OCI-LY3 (cell line): ENCODE results near the gene FRMPD2.
"Not testable (repeated sequence)": the region's sequence is repeated elsewhere in the genome, so short reads cannot be mapped to it uniquely, and the experiment has no call there.

ENCODE experiments used
- H2AFZ ChIP-seq: fragments of 200-600, 300-600 bp; shearing (Covaris generic); 2 replicates; pipeline ENCODE4 v1.6.0; 2014; ENCODE audit warnings: antibody characterized with exemption, low read depth, low read length
- H3K27ac ChIP-seq: fragments of 200-600, 300-600 bp; sonication (generic); 2 replicates; pipeline ENCODE4 v1.5.1; 2014; ENCODE audit warnings: mild to moderate bottlenecking, low read length, moderate library complexity, mixed read lengths
- H3K27me3 ChIP-seq: fragments of 200-600, 300-600 bp; sonication (generic); 2 replicates; pipeline ENCODE4 v1.6.1; 2014; ENCODE audit warnings: low read depth, low read length, mixed read lengths
- H3K36me3 ChIP-seq: fragments of 200-600, 300-600 bp; sonication (generic); replicated peaks from 2 replicates; pipeline ENCODE3; 2014; ENCODE audit warnings: low read depth, low read length, mixed read lengths
- H3K4me1 ChIP-seq: fragments of 300-600, 200-600 bp; sonication (generic); 2 replicates; pipeline ENCODE4 v1.6.1; 2014; ENCODE audit warnings: low read length, mixed read lengths
- H3K4me2 ChIP-seq: fragments of 200-600, 300-600 bp; sonication (generic); 2 replicates; pipeline ENCODE4 v1.6.1; 2014; ENCODE audit warnings: low read length, mixed read lengths
- H3K4me3 ChIP-seq: fragments of 300-600, 200-600 bp; sonication (generic); 2 replicates; pipeline ENCODE4 v1.5.1; 2014; ENCODE audit warnings: antibody characterized with exemption, mild to moderate bottlenecking, low read length, moderate library complexity
- H3K79me2 ChIP-seq: fragments of 300-600, 200-600 bp; shearing (Covaris generic); 2 replicates; pipeline ENCODE4 v1.6.1; 2014; ENCODE audit warnings: mild to moderate bottlenecking, low read length, mixed read lengths
- H3K9ac ChIP-seq: fragments of 300-600, 200-600 bp; shearing (Covaris generic); 2 replicates; pipeline ENCODE4 v1.6.0; 2014; ENCODE audit warnings: mild to moderate bottlenecking, low read length, moderate library complexity
- H3K9me3 ChIP-seq: fragments of 200-600, 300-600 bp; shearing (Covaris generic); 2 replicates; pipeline ENCODE4 v1.6.1; 2014; ENCODE audit warnings: low read length, mixed read lengths; ENCODE audit not compliant: insufficient read depth
- H4K20me1 ChIP-seq: fragments of 200-600, 300-600 bp; sonication (generic); 2 replicates; pipeline ENCODE4 v1.6.1; 2016; ENCODE audit warnings: low read length, mixed read lengths; ENCODE audit not compliant: insufficient read depth
- CTCF ChIP-seq: fragments of 200-600, 300-600 bp; sonication (generic); IDR thresholded peaks from 2 replicates; pipeline ENCODE4 v1.5.1; 2014; ENCODE audit warnings: antibody characterized with exemption, low read length, low read depth
- EZH2phosphoT487 ChIP-seq: fragments of 200-600 bp; shearing (Covaris generic); IDR thresholded peaks from 2 replicates; pipeline ENCODE4 v1.6.1; 2018; ENCODE audit warnings: antibody characterized with exemption, mixed run types, low read depth

The FRMPD2 gene

DNA sequence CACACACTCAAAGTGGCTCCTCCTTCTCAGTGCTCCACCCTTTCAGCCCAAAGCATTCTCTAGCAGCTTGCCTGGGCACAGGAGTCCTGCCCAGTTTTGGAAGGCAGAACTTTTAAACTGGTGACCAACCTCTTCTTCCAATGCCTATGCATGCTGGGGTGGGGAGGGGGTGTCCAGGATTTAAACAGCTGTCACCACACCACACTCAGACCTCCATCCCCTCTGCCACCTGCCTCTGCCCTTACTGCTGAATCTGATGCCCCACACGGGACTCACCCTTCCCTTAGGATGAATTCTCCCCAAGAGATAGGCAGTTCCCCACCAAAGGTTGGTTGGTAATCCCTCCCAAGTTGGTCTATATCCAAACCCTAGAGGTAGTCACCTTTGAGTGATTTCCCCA is 50.2 kb downstream of the FRMPD2 start:
- Histone ChIP-seq H3K9ac (no peak overlapping the region), H3K4me3 (no peak overlapping the region), H3K27ac (no peak overlapping the region), H3K27me3 (no peaks in the 10 kb centered on the region), H3K79me2 (no peaks in the 10 kb centered on the region), H3K9me3 (no peaks in the 10 kb centered on the region), H4K20me1 (no peaks in the 10 kb centered on the region), H3K4me1 (no peaks in the 10 kb centered on the region), H3K4me2 (no peak overlapping the region), H3K36me3 (no peaks in the 10 kb centered on the region), H2AFZ (no peak overlapping the region)
- TF ChIP-seq EZH2phosphoT487 (no peak), CTCF (no peak)

- Histone ChIP-seq H3K9me3 (no peaks in the 10 kb centered on the region), H3K27ac (no peak overlapping the region), H3K79me2 (no peaks in the 10 kb centered on the region), H3K4me2 (no peak overlapping the region), H4K20me1 (no peaks in the 10 kb centered on the region), H2AFZ (no peak overlapping the region), H3K4me1 (no peaks in the 10 kb centered on the region), H3K4me3 (no peak overlapping the region), H3K9ac (no peak overlapping the region), H3K27me3 (no peaks in the 10 kb centered on the region), H3K36me3 (no peaks in the 10 kb centered on the region)
- TF ChIP-seq EZH2phosphoT487 (no peak), CTCF (no peak)
Measured at GRCh38 chr10:48221814-48222213, 52.7 kb downstream of the FRMPD2 start.

- not testable (repeated sequence) for H3K4me3 ChIP-seq, H3K4me1 ChIP-seq, H3K27me3 ChIP-seq, H3K36me3 ChIP-seq, H3K9ac ChIP-seq, H3K27ac ChIP-seq, H3K9me3 ChIP-seq, H3K79me2 ChIP-seq, H2AFZ ChIP-seq, H4K20me1 ChIP-seq, H3K4me2 ChIP-seq
Measured at GRCh38 chr10:48221031-48221430, 53.5 kb downstream of the FRMPD2 start.

DNA sequence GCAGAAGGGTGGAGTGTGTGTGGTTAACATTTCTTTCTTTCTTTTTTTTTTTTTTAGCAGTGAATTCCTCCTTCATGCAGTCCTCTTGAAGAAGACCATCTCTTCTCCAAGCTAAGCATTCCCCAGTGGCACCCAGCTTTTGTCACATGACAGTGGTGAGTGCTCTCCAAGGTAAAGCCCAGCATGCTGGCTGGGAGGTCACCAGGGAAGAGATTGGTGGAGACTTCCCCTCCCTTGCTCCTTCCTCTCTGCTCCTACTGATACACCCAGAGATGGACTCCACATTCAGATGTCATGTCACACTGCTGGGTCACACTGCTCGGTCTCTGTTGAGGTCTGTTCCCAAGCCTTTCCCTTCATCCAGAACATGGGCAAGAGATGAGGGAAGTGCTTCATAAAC is 55.3 kb downstream of the FRMPD2 start:
- H2AFZ ChIP-seq = no peak overlapping the region
- no peaks in the 10 kb centered on the region for H3K36me3 ChIP-seq

More for the DNA sequence above, 55.3 kb downstream of the FRMPD2 start:
- no peak overlapping the region for H3K27ac ChIP-seq
- H3K4me2 ChIP-seq = no peak overlapping the region
- TF ChIP-seq EZH2phosphoT487 (no peak), CTCF (no peak)
- no peaks in the 10 kb centered on the region for H3K9me3 ChIP-seq
- no peak overlapping the region for H3K9ac ChIP-seq
- no peak overlapping the region for H3K4me3 ChIP-seq
- no peaks in the 10 kb centered on the region for H4K20me1 ChIP-seq
- no peaks in the 10 kb centered on the region for H3K27me3 ChIP-seq
- peaks cover 7% of the 10 kb centered on the region; the same call in 1 of the 2 replicates for H3K4me1 ChIP-seq
- H3K79me2 ChIP-seq = no peaks in the 10 kb centered on the region
